PC-9 (cell line): ENCODE data around the gene RD3L. TPM values are rescaled to one million over a fixed set of nuclear protein-coding genes. Genes with fewer than 3 reads are reported as not detected.
"Not testable (repeated sequence)": the region's sequence is repeated elsewhere in the genome, so short reads cannot be mapped to it uniquely, and the experiment has no call there.

Experiments
- BruUV-seq: library from RNA; stranded (reverse); fragments of 400-500 nt; replicated peaks from 2 replicates; lab custom pipeline; 2021; lab: Mats Ljungman, UMichigan
- CTCF ChIA-PET: fragments of 300-600 bp; sonication (Branson Sonifier 250); formaldehyde crosslinking; loops from one replicate; lab custom pipeline; 2022; ENCODE audit warnings: antibody characterized with exemption; lab: Charles Lee
- POLR2A ChIA-PET: fragments of 300-600 bp; sonication (Branson Sonifier 250); formaldehyde crosslinking; loops from one replicate; lab custom pipeline; 2022; ENCODE audit warnings: antibody characterized with exemption; ENCODE audit not compliant: unreplicated experiment; lab: Charles Lee
- DNase-seq, 2 experiments: peaks; one replicate each; pipeline versions ENCODE4 v3.0.0 to v3.0.0-alpha.2; 2015 to 2022; ENCODE audit warnings: mixed read lengths in 1 of 2
- H2AFZ ChIP-seq: fragments of 200-600 bp; sonication (generic); 2 replicates; pipeline ENCODE4 v1.8.1; 2017; ENCODE audit warnings: antibody characterized with exemption
- H3F3A ChIP-seq: fragments of 200-600 bp; sonication (generic); 2 replicates; pipeline ENCODE4 v1.8.1; 2017; ENCODE audit warnings: antibody characterized with exemption, mild to moderate bottlenecking, low read depth; ENCODE audit not compliant: insufficient read depth
- H3K27ac ChIP-seq: fragments of 200-600 bp; sonication (generic); 2 replicates; pipeline ENCODE4 v1.6.1; 2016; ENCODE audit warnings: mixed run types
- H3K27me3 ChIP-seq: fragments of 200-600 bp; sonication (generic); 2 replicates; pipeline ENCODE4 v1.6.1; 2016; ENCODE audit warnings: low read depth, mixed run types; ENCODE audit not compliant: insufficient read depth
- H3K36me3 ChIP-seq: fragments of 200-600 bp; sonication (generic); 2 replicates; pipeline ENCODE4 v1.6.1; 2016; ENCODE audit warnings: low read depth, mixed run types
- H3K4me1 ChIP-seq: fragments of 200-600 bp; sonication (generic); replicated peaks from 2 replicates; pipeline ENCODE4 v1.6.1; 2016; ENCODE audit warnings: mixed run types; ENCODE audit not compliant: insufficient read depth
- H3K4me2 ChIP-seq: fragments of 200-600 bp; sonication (generic); 2 replicates; pipeline ENCODE4 v1.6.1; 2017; ENCODE audit warnings: mixed run types
- H3K4me3 ChIP-seq: fragments of 200-600 bp; sonication (generic); 2 replicates; pipeline ENCODE4 v1.6.1; 2016; ENCODE audit warnings: mixed run types
- H3K79me2 ChIP-seq: fragments of 200-600 bp; sonication (generic); 2 replicates; pipeline ENCODE4 v1.6.1; 2017; ENCODE audit warnings: low read depth, mixed run types
- H3K9me2 ChIP-seq: fragments of 200-600 bp; sonication (generic); 2 replicates; pipeline ENCODE4 v1.8.1; 2017; ENCODE audit warnings: mild to moderate bottlenecking; ENCODE audit not compliant: insufficient read depth
- H3K9me3 ChIP-seq: fragments of 200-600 bp; sonication (generic); 2 replicates; pipeline ENCODE4 v1.8.1; 2016; ENCODE audit warnings: low read depth; ENCODE audit not compliant: insufficient read depth
- H4K20me1 ChIP-seq: fragments of 200-600 bp; sonication (generic); 2 replicates; pipeline ENCODE4 v1.8.1; 2017; ENCODE audit not compliant: insufficient read depth
- CTCF ChIP-seq: fragments of 200-600 bp; sonication (generic); conservative IDR thresholded peaks from 2 replicates; pipeline ENCODE4 v1.6.1; 2017; ENCODE audit warnings: mixed run types, antibody characterized with exemption, mild to moderate bottlenecking, moderate library complexity
- EZH2 ChIP-seq: fragments of 200-600 bp; sonication (generic); IDR thresholded peaks from 2 replicates; pipeline ENCODE4 v1.8.0; 2017; ENCODE audit warnings: antibody characterized with exemption, low read depth
- intact Hi-C: fragments of 100-400 bp; cut with micrococcal nuclease; formaldehyde crosslinking; loops from one replicate; pipeline ENCODE4 v1.10.0; 2022; ENCODE audit not compliant: unreplicated experiment
- total RNA-seq: library from RNA; stranded (reverse); gene quantifications from 2 replicates; pipeline ENCODE4 v1.2.3, GENCODE V29; 2021

Gene RD3L
- total RNA-seq, 1 experiment from 2014 or later = not detected

GRCh38 chr14:103984196-103984595, 41.9 kb upstream of the RD3L start:
- Histone ChIP-seq H2AFZ (no peak overlapping the region), H3K36me3 (no peaks in the 10 kb centered on the region), H3K9me3 (peaks cover 8% of the 10 kb centered on the region), H3K4me3 (no peak overlapping the region), H3K9me2 (no peaks in the 10 kb centered on the region), H3K4me2 (no peak overlapping the region), H3K79me2 (no peaks in the 10 kb centered on the region), H3F3A (no peaks in the 10 kb centered on the region), H3K27me3 (no peaks in the 10 kb centered on the region), H3K4me1 (no peaks in the 10 kb centered on the region), H3K27ac (no peak overlapping the region), H4K20me1 (no peaks in the 10 kb centered on the region)
- TF ChIP-seq CTCF = no peak
- no peak for TF ChIP-seq EZH2
- intact Hi-C loops = loop anchor here (5.0 to 10.0 kb wide), 2 partner anchors 93 to 409 kb away; no protein-coding TSS in a partner anchor
- BruUV-seq = no TSS peak
- DNase-seq = no peak
- ChIA-PET CTCF (no interaction called here), POLR2A (no interaction called here)

DNA sequence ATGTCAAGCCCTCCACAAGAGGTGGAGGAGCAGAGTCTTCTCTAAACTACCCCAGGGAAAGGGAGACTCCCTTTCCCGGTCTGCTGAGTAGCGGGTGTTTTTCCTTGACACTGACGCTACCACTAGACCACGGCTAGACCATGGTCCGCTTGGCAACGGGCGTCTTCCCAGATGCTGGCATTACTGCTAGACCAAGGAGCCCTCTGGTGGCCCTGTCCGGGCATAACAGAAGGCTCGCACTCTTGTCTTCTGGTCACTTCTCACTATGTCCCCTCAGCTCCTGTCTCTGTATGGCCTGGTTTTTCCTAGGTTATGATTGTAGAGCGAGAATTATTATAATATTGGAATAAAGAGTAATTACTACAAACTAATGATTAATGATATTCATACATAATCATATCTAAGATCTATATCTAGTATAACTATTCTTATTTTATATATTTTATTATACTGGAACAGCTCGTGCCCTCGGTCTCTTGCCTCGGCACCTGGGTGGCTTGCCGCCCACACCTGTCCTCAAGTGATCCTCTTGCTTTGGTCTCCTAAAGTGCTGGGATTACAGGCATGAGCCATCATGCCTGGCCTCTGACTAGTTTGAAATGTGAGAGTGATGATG, 38.4 kb upstream of the RD3L start:
- H4K20me1 ChIP-seq, H3K27ac ChIP-seq, H3K36me3 ChIP-seq, H3K4me2 ChIP-seq, H3K4me1 ChIP-seq, POLR2A ChIA-PET, H3K9me3 ChIP-seq, H3K9me2 ChIP-seq, H3K79me2 ChIP-seq, H3K27me3 ChIP-seq, H3F3A ChIP-seq, H2AFZ ChIP-seq, CTCF ChIA-PET, BruUV-seq, H3K4me3 ChIP-seq: not testable (repeated sequence)
- TF ChIP-seq CTCF = peak; percentile 85
- intact Hi-C loops = loop anchor here (1.0 to 10.0 kb wide), 4 partner anchors 70 to 406 kb away; no protein-coding TSS in a partner anchor
- DNase-seq = peak in 1 of 2 experiments; percentile 61

DNA sequence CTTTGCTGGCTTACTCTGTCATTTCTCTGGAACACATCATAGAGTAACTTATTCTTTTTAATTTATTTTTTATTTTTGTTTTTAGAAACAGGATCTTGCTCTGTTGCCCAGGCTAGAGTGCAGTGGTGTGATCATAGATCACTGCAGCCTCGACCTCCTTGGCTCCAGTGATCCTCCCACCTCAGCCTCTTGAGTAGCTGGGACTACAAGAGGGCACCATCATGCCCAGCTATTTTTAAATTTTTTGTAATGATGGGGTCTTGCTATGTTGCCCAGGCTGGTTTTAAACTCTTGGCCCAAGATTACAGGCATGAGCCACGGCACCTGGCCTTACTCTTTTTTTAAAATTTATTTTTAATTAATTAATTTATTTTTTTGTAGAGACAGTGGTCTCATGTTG, 32.2 kb upstream of the RD3L start:
- TF ChIP-seq CTCF = no peak
- no peak for TF ChIP-seq EZH2
- H3K9me3 ChIP-seq = no peaks in the 10 kb centered on the region; the same call in 1 of the 2 replicates
- H2AFZ ChIP-seq = no peak overlapping the region
- no peaks in the 10 kb centered on the region for H3K4me1 ChIP-seq
- no peak for DNase-seq
- no peaks in the 10 kb centered on the region for H3K36me3 ChIP-seq
- H3K27ac ChIP-seq = no peak overlapping the region
- no TSS peak for BruUV-seq
- no peaks in the 10 kb centered on the region for H3K27me3 ChIP-seq
- no peaks in the 10 kb centered on the region for H3K9me2 ChIP-seq
- ChIA-PET POLR2A (no interaction called here), CTCF (no interaction called here)
- intact Hi-C loops = no loop called here
- no peak overlapping the region for H3K4me2 ChIP-seq
- no peaks in the 10 kb centered on the region for H3F3A ChIP-seq
- H3K4me3 ChIP-seq = no peak overlapping the region
- no peaks in the 10 kb centered on the region for H3K79me2 ChIP-seq
- H4K20me1 ChIP-seq = no peaks in the 10 kb centered on the region
